ENCODE results near the gene CDC26. TPM values are rescaled to one million over a fixed set of nuclear protein-coding genes. Genes with fewer than 3 reads are reported as not detected.
"Not testable (repeated sequence)": the region's sequence is repeated elsewhere in the genome, so short reads cannot be mapped to it uniquely, and the experiment has no call there.

The CDC26 gene
- total RNA-seq, 1 experiment from 2014 or later: 25.0 TPM

DNA sequence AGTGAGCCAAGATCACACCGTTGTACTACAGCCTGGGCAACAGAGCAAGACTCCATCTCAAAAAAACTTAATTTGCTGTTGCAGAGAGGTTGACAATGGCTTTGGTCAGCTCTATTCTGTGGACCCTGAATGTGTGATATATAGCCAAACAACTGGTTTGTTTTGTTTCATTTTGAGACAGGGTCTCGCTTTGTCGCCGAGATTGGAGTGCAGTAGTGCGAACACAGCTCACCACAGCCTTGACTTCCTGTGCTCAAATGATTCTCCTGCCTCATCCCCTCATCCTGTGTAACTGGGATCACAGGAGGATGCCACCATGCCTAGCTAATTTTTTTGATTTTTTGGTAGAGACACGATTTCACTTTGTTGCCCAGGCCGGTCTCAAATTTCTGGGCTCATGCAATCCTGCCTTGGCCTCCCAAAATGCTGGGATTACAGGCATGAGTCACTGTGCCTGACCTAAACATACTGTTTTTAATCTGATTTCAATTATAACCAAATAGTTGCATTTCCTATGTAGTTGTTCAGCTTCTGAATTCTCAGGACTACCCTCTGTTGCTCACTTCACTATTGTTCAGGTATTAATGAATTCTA, 18.0 kb upstream of the CDC26 start:
- DNase-seq (ENCODE audit: low read depth): no peak

DNA sequence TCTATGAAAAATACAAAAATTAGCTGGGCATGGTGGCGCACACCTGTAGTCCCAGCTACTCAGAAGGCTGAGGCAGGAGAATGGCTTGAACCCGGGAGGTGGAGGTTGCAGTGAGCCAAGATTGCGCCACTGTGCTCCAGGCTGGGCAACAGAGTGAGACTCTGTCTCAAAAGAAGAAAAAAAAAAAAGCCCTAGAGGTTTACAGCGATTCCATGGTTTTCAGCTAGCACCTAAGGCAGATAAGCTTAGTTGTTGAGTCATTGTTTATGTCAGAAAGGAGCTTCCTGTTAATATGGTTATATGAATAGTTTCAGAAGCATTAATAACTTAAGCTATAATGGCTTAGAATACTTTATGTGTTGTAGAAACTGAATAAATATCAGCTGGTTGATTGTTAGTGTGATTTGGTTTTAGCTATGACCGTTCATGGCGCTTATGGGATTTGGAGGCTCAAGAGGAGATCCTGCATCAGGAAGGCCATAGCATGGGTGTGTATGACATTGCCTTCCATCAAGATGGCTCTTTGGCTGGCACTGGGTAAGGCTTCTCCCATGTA, 14.8 kb upstream of the CDC26 start:
- DNase-seq (ENCODE audit: low read depth): no peak

DNA sequence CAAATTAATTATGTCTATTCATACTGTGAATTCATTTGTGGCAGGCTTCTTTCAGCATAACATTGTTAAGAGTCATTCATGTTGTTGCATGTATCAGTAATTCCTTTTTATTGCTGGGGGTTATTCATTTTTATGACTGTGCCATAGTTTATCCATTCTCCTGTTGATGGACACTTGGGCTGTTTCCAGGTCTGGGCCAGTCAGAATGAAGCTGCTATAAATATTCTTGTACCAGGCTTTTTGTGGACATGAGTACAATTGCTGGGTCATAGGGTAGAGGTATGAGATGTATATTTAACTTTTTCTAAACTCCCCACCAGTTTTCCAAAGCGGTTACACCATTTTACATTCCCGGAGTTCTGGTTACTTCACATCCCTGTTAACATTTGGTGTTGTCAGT, 13.7 kb upstream of the CDC26 start:
- DNase-seq (ENCODE audit: low read depth): no peak

DNA sequence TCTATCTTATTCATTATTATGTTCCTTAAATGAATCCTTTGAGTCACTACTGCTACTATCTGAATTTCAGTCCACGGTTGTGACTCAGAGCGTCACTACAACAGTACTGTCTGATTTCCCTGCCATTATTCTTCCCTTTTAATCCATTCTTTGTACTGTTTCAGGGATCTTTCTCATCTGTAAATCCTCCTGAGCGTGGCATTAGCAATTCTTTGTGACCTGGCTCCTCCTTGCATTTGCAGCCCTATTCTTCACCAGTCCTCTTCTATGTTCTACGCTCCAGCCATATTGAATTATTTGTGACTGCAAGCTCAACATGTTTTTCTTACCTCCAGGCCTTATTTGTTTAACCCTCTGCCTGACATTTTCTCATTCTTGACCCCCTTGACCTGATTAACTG, 6.0 kb upstream of the CDC26 start:
- DNase-seq (ENCODE audit: low read depth): no peak

DNA sequence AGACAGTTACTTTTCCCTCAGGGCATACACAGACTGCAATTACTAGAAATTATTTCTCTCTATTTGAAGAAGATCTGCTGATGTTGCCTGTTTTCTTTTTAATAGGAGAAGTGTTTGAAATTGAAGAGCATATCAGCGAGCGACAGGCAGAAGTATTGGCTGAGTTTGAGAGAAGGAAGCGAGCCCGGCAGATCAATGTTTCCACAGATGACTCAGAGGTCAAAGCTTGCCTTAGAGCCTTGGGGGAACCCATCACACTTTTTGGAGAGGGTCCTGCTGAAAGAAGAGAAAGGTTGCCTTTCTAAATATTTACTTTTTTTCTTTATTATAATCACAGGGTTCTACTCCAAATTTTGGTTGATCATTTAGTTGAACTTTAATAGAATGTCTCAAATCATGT, 3.5 kb upstream of the CDC26 start:
- DNase-seq (ENCODE audit: low read depth): no peak

DNA sequence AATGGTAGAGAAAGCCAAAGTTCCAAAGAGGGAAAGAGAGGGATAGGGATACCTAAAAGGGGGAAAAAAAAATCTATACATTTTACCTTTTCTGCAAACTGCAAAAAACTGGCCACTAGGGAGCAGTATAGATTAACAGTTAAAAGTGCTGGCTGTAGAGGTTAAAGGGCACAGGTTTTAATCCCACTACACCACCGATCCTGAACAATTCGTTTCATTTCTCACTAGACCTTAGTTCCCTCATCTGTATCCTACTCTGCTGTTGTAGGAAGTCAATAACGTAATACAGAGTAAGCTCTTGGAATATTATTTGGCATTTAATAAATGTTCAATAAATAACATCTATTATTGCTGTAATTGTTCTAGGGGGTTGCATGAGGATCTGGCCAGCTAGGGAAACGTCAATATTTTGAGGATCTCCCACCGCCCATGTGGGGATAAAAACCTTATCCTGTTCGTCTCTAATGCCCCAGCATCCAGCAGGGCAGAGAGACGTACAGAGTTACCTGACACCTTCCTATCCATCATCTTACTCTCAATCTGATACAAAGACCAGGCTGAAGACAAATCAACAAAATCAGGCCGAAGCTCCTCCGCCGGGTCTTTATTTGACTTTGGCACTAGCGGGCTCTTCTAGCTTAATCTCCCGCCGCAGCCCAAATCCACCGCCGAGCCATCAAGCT, 757 bp downstream of the CDC26 start:
- peak; percentile 58 for DNase-seq (ENCODE audit: low read depth)

DNA sequence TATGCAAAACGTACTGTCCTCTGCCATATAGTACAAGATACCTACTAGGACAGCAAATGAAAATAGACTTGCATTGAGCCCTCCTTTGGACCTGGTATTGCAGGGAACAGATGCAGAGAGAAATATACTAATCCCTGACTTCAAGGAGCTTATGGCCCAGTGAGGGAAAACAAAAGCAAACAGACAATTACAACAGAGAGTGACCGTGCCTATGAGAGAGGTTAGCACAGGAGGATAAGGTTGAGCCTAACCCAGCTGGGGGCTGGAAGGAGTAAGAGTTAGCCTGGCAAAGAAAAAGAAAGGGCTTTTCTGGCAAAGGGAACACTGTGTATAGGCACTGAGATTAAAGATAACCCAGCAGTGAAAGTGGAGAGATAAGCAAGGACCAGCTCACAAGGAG, 5.5 kb downstream of the CDC26 start:
- no peak for DNase-seq (ENCODE audit: low read depth)

DNA sequence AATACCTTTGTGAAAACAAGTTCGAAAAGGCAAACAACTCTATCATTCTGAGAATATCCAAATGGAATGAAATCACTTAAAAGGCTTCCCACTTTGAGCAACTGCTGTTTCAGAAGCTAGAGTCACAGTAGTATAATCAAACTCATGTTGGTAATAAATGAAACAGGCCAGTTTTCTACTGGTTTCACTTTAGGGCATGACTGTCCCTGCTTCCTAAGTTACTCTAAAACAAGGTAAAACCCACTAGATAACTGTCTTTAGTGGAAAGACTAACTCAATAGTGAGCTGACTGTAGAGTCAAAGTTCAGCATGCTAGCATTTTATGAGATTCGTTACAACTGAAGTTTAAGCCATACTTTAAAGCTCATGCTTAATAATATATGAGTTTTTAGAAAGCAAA, 6.0 kb downstream of the CDC26 start:
- no peak for DNase-seq (ENCODE audit: low read depth)

DNA sequence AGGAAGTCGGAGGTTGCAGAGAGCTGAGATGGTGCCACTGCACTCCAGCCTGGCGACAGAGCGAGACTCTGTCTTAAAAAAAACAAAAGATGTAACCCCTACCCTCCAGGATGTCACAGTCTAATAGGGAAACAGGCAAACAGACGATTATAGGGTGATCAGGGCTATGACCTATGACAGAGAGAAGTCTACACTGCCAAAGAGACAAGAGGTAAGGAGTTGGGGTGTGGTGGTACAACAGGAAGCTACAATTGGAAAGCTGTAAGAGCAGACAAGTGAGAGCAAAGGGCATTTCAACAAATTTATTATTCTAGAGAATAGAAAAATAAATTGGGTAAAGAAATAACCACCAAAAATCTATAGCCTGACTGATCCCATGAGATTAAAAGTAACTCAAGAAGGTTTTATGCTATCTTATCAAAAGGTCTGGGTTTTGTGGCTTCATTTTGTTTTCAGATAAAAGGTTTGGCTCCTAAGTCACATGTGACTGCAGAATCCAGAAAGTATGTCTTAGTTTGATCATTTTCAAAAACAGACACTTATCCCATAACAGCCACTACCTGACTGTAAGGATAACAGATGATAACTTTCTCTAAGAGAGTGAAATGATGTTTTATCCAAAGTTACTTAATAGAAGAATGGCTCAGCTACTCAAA, 7.3 kb downstream of the CDC26 start:
- DNase-seq (ENCODE audit: low read depth): no peak

DNA sequence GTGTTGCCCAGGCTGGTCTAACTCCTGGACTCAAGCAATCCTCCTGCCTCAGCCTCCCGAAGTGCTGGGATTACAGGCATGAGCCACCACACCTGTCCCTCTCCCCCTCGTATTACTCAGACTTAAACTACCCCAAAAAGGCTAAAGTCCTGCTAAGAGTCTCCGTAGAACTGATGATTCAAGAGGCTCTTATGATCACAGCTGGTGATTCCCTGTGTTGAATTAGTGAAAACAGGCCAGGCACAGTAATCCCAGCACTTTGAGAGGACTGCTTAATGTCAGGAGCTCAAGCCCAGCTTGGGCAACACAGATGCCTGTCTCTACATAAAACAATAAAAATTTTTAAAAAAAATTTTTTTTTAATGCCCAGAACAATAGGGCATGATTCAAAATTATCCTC, 9.2 kb downstream of the CDC26 start:
- DNase-seq (ENCODE audit: low read depth): peak; percentile 47

DNA sequence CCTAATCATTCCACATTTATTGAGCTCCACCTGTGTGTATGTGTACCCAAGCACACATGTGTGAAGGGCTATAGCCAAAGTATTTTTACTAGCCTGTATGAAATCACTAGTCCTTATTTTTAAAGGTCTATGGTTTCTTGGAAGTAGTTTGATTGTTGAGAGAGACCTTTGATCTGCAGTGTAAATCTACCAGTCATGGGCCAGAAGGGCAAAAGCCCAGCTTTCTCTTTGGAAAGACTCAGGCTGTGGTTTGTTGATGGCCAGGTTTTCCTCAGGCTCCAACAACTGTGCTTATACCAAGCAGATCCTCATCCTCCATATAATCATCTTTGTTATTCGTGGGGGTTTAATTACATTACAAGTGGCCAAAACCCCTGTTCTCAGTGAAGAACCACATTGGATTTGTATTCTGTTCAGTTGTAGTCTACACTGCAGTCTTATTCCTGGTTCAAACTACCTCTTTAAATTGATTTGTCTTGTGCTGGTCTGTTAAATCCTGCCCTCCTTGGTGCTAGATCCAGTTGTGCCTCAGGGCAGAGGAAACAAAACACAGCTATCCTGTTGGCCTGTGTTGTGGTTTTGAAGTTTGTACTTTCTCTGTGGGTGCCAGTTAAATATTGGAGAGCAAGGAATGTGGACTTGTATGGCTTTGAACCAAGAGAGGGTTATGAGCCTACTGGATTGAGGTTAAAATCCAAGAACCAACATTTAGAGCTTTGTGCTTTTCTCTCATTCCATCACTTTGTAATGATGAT, 13.3 kb downstream of the CDC26 start:
- DNase-seq (ENCODE audit: low read depth): no peak

DNA sequence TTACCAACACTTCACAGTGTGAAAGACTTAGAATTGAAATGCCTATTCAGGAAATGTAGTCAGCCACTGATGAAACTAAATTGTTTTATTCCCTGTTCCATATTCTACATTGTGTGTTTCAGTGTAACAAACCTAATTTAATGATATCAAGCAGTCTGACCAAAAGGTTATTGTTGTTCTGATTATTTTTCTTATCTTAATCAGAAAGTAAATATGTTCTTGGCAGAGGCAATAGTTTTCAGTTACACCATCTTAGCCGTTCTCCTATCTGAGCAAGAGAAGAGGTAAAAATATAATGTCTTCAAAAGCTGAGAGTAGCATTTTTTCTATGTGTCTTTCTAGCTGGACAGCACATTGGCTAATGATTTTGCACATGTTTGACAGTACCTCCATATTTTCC, 17.1 kb downstream of the CDC26 start:
- DNase-seq (ENCODE audit: low read depth): no peak

DNA sequence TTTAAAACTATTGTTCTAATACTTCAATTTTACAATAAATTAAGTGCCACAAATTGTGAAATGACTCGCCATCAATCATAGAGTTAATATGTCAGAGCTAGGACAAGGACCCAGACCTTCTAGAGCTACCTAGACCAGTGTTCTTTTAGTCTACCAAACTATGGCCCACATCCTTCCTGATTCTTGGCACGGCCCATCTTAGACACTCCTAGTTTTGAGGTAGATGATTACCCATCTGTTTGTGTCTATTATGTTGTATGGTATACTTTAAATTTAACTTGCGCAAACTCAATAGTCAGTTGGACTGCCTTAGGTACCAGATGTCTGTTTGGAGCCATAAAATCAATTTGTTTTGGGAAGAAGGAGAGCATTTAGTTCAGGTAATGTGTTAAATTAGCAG, 17.5 kb downstream of the CDC26 start:
- DNase-seq (ENCODE audit: low read depth): no peak

DNA sequence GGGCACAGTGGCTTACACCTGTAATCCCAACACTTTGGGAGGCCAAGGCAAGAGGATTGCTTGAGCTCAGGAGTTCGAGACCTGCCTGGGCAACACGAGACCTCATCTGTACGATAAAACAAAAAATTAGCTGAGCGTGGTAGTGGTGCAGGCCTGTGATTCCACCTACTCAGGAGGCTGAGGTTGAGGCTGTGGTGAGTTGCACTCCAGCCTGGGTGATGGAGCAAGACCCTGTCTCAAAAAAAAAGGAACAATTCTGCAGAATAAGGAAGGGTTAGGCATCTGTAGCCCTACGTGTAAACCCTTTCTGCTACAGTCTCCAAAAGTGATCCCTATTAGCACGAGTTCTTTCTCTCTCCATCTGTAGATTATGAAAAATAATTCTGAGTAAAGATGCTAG, 19.9 kb downstream of the CDC26 start:
- no peak for DNase-seq (ENCODE audit: low read depth)

DNA sequence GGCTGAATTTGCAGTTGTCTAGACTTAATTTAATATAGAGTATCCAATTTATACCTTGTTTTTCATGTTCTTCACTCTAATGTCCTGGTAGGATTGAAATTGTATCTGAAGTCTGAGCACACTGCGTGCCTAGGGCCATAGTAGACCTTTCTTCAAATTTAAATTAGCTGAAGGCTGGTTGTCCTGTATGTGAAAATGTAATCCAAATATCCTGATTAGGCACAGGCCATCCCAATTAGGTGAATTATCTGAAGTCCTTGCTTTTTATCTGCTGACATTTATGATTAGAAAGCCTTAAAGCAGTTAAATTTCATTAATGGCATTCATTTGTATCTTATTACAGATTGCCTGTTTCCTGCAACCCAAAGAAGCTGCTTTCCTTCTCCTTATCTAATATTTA, 20.4 kb downstream of the CDC26 start:
- no peak for DNase-seq (ENCODE audit: low read depth)

DNA sequence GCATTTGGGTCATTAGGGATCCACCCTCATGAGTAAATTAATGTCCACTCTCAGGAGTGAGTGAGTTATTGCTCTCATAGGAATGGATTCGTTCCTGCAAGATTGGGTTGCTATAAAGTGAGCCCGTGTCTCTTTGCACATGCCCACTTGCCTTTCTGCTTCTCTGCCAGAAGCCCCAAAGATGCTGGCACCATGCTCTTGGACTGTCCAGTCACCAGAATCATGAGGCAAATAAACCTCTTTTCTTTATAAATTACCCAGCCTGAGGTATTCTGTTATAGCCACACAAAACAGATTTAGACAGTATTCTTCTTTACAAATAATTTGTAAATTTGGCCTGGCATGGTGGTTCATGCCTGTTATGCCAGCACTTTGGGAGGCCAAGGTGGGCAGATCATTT, 24.6 kb downstream of the CDC26 start:
- DNase-seq (ENCODE audit: low read depth): no peak

DNA sequence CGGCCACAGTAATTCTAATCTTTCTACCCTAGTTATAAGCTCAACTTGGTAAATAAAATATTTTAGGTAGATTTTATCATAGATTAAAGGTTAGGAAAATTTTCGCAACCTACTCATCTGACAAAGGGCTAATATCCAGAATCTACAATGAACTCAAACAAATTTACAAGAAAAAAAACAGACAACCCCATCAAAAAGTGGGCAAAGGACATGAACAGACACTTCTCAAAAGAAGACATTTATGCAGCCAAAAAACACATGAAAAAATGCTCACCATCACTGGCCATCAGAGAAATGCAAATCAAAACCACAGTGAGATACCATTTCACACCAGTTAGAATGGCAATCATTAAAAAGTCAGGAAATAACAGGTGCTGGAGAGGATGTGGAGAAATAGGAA, 25.7 kb downstream of the CDC26 start:
- not testable (repeated sequence) for DNase-seq (ENCODE audit: low read depth)

DNA sequence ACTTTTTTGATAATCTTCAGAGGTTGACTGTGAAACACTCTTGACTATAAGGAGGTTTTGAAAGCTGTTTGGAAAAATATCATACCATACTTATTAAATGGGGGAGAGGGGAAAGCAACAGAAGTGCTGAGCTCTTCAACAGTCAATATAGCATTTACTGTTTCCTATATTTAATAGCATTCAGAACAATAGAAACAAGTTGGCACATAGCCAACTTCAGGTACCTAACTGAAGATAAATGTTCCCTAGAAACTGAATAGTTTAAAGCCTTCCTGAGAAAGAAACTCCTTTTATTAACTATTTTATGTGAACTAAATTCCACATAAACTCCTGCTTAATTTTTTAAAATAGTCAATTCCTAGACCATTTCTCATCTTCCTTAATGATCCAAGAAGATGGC, 27.7 kb downstream of the CDC26 start:
- no peak for DNase-seq (ENCODE audit: low read depth)

DNA sequence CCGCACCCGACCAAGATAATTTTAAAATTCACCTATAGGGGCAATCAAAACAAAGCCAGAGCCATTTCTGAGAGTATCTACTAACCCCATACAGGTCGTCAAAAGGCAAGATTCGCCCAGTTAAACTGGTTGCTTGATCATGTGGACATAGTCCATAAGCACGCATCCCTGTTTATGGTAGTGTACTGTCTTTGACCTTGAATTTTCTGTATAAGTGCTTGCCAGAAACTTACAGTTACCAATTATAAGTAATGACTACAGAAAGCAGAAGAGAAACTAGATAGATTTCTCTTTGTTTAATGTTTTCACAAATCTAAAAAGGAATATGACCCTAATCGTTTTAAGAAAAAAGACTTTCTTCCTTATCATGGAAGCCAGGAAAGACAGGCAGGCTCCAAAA, 28.4 kb downstream of the CDC26 start:
- no peak for DNase-seq (ENCODE audit: low read depth)

DNA sequence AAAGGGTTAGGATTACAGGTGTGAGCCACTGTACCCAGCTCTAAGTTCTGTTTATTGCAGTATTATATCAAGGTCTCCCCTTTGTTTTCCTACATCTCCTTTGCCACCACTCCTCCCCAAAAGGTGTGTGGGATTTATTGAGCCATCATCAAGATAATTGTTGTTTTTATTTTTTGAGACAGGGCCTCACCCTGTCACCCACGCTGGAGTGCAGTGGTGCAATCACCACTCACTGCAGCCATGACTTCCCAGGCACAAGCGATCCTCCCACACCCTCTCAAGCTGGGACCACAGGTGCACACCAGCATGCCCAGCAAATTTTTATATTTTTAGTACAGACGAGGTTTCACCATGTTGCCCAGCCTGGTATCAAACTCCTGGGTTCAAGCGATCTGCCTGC, 29.5 kb downstream of the CDC26 start:
- no peak for DNase-seq (ENCODE audit: low read depth)

DNA sequence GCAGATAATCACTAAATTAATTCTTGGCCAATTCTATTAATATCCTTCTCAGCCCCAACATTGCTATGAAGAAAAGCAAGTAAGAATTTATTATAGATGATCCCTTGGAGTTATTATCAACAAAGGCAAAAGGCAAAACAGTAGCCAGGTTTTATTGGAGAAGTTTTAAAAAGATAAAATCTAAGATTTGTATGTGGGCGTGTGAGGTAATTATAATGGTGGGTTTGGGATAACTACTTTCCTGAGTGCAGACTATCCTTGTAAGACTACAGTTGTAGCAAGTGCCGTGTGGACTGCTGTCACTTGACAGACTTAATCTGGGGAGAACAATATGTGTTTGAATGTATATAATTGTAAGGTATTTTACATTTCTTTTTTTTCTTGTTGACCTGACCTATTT, 30.8 kb downstream of the CDC26 start:
- no peak for DNase-seq (ENCODE audit: low read depth)

DNA sequence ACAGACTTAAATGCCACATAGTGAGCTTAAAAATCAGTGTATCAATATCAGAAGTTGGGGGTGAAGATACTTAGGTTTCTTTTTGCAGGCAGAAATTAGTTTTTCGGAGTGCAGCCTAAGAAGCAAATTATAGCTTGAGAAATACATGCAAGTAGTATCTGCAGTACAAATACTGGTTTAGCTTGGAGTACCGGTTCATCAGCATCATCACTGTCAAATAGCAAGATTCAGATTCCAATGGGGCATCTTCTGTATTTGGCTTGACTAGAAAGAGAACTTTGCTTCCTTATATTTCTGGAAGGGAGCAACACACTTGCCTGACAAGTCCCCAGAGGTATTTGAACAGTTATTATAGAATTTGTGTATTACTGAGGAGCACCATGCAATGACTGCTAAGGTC, 34.2 kb downstream of the CDC26 start:
- DNase-seq (ENCODE audit: low read depth): no peak
